HG03095 (cell line): ENCODE results near the gene SCYL1.
"Not testable (repeated sequence)": the region's sequence is repeated elsewhere in the genome, so short reads cannot be mapped to it uniquely, and the experiment has no call there.

Experiments used
- ATAC-seq: cut with Tn5 transposase; IDR thresholded peaks from one replicate; pipeline ENCODE4 v1.9.1; 2021; ENCODE audit warnings: moderate library complexity; ENCODE audit not compliant: unreplicated experiment

The SCYL1 gene

DNA sequence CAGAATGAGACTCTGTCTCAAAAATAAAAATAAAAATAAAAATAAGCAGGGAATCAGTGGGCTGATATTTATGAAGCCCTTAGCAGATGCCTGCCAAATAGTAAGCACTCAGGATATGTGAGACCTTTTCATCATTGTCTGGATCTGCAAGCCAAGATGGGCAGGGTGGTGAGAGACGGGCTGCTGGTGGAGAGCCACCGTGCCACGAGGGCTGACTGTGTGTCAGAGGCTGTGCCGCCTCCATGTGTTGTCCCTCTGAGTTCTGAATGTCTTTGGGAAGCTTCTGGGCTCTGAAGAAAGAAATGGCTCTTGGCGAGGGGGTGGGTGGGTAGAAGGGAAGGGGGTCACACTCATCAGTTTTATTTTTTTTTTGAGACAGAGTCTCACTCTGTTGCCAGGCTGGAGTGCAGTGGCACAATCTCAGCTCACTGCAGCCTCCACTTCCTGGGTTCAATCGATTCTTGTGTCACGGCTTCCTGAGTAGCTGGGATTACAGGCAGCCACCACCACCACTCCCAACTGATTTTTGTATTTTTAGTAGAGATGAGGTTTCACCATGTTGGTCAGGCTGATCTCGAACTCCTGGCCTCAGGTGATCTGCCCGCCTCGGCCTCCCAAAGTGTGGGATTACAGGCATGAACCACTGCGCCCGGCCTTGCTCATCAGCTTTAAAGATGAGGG, 40.1 kb downstream of the SCYL1 start:
- not testable (repeated sequence) for ATAC-seq

DNA sequence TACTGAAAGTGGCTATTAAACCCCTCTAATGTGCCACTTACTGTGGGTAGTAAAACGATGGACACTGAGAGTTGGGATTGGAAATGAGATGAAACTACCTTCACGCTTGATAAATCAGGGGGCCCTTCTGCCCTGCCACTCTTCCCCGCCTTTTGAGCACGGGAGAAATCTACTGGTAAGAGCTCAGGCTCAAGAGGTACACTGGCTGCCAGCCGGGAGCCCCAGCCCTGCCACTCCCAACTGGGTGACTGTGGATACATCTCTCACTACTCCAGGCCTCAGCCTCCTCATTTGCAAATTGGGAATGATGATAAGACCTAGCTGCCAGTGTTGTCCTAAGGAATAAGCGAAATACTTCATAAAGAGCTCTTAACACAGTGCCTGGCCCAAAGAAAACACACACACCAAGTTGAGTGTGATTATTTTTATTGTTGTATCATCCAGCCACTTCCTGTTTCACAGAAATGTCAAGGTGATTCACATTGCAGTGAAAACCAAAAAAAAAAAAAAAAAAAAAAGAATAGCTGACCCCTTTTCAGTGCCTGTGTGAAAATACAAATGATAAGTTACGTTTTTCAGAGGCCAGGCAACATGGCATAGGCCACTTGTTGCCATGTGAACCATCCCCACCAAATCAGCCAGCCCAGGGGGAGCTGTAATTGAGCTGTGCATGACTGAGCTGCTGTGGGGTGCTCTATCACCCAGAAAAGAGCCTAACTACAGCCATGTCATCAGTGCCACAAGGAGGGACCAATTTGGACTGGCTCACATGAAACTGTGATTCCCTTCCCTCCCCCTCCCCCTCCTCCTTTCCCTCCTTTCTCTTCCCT, 41.0 kb downstream of the SCYL1 start:
- no peak for ATAC-seq

DNA sequence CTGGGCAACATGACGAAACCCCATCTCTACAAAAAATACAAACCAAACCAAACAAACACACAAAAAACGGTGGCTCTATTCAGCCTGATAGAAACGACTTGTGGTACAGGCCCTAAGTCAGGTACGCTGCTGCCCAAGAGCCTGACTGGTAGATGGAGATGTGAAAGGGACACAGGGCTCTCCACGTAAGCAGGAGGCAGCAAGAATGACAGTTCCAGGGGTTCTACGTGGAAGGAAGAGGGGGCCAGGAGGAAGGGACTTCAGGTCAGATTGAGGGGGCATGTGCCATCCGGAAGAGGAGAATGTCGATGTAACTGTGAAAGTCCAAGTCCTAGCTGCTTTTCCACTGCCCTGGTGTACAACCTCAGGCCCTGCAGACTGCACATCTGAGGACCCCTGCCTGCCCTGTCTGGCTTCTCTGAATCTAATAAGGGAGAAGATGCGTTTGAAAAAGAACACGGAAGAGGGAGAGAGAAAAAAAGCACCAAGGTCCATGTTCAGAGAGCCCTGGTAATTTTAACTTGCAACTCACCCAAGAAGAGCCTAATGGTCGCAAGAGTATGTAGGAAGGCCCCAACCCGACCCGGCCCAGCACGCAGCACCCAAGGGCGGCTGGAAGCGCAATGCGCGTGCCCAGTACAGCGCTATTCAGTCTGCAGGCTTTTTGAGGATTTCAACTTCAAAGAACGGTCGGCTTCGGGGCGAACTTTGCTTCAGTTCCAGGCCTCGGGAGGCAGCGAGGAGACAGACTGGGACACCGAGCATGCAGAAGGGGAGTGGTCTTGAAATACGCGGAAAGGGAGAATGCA, 44.5 kb downstream of the SCYL1 start:
- no peak for ATAC-seq

DNA sequence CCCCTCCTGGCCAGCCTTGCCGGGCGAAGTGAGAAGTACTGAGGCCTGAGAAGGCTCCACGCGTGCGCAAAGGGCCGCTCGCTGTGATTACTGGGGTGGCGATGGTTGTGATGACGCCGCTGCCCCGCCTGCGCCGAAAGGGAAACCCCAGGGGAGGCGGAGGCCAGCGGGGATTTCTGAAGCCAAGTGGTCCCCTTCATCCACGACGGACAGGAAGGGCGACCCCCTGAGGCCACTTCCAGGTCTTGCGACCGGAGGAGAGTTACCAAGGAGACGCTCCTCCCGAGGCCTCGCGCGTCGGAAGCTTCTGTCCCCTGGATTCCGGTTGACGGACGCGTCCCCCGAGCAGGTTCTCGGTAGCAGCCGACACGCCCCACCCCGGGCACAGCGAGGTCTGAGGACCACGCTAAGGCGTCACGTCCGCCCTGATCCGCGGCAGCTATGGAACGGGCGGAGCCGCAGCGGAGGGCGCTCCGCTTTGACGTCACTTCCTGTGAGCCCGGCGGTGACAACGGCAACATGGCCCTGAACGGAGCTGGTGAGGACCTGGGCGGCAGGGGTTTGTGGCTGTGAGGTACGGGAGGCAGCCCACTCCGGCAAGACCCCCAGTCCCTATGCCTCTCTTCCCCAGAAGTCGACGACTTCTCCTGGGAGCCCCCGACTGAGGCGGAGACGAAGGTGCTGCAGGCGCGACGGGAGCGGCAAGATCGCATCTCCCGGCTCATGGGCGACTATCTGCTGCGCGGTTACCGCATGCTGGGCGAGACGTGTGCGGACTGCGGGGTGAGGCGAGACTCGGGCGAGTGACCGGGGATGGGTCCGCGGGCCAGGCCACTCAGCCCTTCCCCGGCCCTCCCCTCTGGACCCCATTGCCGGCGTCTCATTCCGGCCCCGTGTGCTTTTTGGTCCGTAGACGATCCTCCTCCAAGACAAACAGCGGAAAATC, 45.4 kb downstream of the SCYL1 start, which contains the start of gene ZNRD2:
TSS of gene ZNRD2 (plus strand) at position 505 of the 946 bp plus-strand sequence. CDS start at position 520, 15 bp downstream.
- ATAC-seq, result peak; percentile 49

DNA sequence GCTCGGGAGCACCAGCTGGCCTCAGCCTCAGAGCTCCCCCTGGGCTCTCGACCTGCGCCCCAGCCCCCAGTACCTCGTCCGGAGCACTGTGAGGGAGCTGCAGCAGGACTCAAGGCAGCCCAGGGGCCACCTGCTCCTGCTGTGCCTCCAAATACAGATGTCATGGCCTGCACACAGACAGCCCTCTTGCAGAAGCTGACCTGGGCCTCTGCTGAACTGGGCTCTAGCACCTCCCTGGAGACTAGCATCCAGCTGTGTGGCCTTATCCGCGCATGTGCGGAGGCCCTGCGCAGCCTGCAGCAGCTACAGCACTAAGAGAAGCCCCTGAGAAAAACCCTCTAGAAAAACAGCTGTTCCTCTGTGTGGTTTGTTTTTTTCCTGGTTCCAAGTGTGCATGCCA, 46.5 kb downstream of the SCYL1 start:
- no peak for ATAC-seq

DNA sequence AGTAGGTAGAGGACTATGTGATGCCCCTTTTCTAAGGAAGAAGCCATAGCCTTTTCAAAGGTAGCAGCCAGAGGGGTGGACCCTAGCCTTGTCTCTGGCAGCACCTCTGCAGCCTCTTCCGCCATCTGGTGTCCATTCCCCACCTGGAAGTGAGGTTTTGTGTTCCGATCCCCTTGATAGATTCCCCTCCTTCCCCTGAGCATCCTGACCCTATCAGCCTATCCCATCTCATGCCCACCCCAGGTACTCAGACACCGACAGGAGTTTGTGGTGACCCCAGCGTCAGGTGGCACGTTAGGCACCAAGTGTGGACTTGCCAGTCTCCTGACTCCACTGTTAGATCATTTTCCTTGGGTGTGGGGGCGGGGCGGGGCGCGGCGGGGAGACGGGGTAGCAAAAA, 47.1 kb downstream of the SCYL1 start:
- ATAC-seq, result no peak

DNA sequence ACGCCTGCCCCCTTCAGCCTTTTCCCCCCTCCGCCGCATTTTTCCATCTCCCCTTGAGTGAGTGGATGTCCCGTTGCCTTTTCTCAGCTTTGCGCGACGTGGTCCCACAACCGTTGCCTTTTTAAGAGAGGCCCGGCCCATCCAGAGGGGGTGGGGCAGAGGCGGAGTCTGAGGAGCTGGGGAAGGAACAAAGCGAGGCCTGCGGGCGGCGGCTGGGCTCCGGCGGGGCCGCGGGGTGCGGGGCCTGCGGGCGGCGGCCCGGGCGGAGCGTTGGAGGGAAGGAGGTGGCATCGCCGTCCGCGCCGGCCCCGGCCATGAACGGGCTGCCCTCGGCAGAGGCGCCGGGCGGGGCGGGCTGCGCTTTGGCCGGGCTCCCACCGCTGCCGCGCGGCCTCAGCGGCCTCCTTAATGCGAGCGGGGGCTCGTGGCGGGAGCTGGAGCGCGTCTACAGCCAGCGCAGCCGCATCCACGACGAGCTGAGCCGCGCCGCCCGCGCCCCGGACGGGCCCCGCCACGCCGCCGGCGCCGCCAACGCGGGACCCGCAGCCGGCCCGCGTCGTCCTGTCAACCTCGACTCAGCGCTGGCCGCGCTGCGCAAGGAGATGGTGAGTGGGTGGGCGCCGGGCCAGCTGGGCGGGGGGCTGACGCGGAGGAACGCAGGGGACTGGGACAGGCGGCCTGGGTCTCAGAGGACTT, 47.6 kb downstream of the SCYL1 start, which contains the start of gene FAM89B:
TSS of gene FAM89B (plus strand) at position 183 of the 696 bp plus-strand sequence. CDS start at position 315, 132 bp downstream.
- ATAC-seq, result no peak

DNA sequence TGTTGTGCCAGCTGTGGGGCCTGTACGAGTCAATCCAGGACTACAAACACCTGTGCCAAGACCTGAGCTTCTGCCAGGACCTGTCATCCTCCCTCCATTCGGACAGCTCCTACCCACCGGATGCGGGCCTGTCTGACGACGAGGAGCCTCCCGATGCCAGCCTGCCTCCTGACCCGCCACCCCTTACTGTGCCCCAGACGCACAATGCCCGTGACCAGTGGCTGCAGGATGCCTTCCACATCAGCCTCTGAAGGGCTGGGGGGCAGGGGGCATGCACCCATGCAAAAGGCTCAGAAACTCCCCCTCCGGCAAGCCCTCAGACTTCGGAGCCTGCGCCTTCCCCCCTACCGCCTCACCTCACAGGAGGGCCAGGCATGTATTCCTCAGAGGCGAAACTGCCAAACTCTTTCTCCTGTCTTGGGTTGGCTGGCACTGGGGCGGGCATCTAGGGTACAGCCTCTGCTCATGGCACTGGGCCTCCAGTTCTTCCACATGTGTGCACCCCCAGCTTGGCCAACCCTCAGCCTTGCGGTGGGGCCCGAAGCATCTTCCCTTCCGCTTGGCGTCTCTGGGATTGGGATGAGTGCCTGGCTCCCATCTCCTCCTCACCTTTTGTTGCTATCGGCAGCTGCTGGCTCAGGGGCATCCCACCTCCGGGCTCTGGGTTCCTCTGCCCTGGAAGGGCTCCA, 48.7 kb downstream of the SCYL1 start:
- ATAC-seq, result no peak

DNA sequence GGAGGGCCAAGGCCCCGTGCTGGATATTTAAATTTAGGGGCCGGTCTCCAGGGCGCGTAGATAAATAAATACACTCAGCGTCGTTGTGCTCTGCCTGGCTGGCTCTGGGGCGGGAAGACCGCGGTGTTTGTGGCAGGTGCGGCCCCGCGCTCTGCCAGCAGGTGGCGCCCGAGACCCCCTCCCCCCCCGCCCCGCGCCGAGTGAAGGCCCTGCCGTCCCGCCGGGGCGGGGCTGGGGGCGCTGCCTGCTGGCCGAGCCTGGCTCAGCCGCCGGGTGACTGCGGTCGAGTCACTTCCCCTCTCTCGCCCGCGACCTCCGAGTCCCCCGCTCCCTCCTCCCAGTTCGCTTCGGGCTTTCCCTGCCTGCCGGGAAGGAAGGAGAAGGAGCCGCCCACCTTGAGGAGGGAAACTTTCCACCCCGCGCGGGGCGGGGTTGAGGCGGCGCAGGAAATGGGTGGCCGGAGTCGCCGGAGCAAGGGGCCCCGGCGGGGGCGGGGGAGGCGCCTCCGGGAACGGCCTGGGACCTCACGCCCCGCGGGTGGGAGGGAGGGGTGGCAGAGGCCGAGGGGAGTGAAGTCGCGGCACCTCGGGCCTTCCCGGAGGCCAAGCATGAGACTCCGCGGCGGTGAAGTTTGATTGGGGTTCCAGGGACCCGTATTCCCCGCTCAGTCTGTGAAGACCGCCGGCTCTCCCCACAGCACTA, 49.4 kb downstream of the SCYL1 start:
- peak; percentile 30 for ATAC-seq

DNA sequence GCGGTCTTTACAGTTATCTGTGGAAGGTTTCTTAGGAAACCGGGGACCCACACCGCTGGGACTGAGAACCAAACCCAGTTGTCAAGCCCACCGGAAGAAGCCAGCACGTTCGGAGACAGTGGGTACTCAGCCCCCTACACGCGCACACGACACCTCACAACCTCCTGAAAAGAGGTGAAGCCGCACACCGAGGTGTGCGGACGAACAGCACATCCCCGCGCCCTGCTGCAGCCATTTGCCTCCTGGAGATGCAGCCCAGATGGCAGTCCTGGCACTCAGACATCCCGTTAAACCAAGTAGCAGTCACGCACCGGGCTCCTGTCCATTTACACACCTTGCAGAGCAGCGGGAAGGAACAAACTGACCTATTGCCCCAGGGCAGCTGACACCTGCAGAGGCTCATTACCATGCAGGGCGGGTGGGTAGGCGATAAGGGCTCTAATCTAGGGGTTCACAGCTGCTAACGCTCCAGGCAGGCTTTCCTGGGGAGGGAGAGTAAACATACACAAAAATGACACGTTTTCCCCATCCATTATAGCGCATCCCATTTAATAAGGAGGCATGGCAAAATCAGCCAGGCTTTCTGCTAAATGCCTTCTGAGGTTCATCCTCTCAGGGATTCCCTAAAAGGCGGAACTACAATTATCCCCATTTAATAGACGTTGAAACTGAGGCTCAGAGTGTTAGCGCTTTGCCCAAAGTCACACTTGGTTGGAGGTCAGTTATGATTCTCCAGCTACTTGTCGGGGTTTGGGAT, 50.1 kb downstream of the SCYL1 start:
- ATAC-seq, result no peak

DNA sequence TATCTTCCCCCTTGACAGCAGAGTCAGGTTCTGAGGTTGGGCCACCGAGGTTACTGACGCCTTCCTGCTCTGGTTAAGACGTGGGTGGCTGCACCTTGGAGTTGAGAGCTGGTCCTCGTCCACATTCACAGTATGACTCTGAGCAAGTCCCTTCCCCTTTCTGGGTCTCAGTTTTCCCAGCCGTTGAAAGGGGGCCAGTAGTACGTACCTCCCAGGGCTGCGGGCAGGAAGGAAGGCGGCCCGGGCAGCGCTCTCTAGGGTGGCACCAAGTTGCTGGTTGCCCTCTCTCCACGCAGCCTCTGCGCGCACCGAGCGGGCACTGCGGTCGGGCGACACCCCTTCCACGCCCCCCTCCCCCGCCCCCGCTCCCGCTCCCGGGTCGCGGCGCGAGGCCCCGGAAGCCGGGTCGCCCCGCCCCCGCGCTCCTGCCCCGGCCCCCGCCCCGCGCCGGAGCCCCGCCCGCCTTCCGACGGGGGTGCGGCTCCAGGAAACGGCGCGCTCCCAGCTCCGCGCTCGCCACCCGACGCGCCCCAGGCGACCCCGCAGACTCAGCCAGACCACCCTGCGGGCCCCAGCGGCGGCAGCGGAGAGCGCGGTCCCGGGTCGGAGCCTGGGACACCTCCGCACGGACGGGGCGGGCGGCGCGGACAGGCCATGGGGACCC, 50.8 kb downstream of the SCYL1 start, which contains the start of gene EHBP1L1:
TSS of gene EHBP1L1 (plus strand) at position 486 of the 664 bp plus-strand sequence. CDS start 250 bp downstream, outside the sequence.
- ATAC-seq, result no peak

DNA sequence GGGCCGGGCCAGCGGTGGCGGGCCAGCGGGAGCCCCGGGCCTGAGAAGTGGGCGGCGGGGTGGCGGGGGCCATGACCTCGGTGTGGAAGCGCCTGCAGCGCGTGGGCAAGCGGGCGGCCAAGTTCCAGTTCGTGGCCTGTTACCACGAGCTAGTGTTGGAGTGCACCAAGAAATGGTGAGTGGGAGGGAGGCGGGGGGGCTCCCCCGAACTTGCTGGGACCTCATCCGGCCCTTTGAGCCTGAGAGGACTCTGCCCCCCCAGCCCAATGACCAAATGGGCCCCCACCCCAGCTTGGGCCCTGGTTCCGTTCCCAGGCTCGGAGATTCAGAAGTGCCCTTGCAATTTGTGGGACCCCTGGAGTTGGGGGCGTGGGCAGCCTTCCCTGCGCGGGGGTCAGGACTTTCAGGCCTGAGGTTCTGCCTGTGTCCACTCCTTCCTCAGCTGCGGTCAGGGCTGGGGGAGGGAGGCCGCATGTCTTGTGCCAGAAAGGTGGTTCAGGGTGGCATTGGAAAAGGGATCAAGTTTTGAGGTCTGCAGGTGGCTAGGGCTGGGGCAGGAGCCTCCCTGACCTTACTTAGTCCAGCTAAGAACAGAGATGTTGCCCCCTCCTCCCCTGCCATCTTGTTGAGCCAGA, 51.5 kb downstream of the SCYL1 start:
- ATAC-seq, result no peak

DNA sequence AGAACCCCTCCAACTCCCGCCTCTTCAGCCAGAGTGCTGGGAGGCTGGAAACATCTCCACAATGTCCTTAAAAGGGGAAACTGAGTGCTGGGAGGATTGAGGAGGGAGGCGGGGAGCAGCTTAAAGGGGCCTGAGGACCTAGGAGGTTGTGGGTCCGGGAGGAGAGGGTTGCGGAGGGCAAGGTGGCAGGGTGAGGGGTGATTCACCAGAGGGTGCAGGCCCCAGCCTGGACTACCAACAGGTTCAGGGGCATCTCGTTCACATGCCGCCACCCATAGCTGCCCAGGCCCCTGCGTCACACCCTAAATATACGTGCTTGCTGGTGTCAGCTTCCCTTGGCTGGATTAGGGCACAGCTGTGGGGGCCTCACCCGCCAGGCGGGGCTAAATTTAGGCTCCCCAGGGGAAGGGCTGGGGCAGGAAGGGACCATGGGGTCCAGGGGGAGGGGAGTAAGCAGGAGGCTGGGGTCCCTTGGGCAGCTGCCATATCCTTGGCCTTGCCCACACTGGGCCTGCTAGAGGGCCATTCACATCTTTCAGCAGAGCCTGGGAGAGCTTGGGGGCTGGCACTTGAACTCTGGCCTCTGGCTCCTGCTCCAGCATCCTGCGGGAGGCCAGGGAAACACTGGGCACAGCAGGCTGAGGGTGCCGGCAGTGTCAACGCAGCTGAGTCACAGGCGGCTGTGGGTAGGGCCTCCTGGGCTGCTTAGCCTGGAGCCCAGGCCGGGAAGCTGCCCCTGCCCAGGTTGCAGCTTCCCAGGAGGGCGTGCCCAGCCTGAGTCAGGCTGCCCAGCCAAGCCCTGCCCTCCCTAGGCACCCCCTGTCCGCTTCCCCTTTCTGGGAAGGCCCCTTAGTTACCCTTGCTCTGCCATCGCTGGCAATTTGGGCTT, 52.2 kb downstream of the SCYL1 start:
- no peak for ATAC-seq

DNA sequence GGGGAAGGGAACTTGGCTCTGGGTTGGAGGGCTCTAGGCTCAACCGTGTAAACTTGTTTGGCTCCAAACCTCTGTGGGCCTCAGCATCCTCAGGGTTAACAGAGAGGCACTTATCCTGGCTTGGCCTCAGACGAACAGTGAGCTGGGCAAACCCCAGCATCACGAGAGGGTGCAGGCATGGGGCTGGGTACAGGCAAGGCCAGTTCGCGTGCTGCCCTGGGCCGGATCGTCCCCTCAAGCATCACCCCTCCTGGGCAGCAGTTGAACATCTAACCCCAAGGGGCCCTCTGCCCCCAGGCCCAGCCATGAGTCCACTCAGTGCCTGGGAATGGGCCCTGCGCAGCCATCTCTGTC, 52.9 kb downstream of the SCYL1 start:
- ATAC-seq, result no peak

DNA sequence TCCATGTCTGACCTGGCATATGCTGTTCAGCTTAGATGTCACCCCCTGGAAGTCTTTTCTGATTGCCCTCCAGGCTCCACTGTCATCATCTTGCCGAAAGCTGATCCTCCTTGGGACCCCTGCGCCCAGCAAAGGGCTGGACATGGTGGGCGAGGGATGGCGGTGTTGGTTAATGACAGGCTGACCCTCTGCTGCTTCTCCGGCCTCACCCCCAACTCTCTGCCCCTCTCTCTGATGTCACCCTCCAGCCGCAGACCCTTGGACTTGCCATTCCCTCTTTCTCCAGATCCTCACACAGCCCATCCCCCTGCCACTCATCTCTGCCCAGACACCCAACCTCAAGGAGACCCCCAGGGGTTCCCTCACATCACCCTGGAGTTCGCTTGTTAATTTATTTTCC, 53.3 kb downstream of the SCYL1 start:
- ATAC-seq, result no peak

DNA sequence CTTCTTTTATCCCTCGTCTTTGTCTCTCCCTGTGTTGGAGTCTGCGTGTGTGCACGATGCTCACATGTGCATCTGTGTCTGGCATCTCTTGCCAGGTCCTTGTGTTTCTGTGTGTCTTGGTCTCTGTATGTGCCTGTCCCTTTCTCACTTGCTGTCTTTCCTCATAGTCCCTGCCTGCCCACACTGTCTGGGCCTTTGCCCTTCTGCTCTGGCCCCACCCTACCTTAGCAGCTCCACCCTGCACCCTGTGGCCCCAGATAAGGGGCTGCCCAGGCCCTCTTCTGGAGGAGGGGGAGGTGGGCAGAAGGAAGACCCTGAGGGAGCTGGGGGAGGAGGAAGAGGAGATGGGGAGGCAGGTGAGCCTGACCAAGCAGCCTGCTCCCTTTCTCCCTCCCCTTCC, 53.8 kb downstream of the SCYL1 start:
- no peak for ATAC-seq
